Esophagus (tissue), 2 donors: Measurements from ENCODE around the gene NUDT14. TPM values are rescaled to one million over a fixed set of nuclear protein-coding genes. Genes with fewer than 3 reads are reported as not detected.

Experiments
- H3K27ac ChIP-seq, 2 donors: one replicate each; pipeline ENCODE4 v1.5.1; 2013; ENCODE audit warnings: low read depth in 2 of 2, mild to moderate bottlenecking in 2 of 2, inconsistent platforms in 1 of 2, low read length in 1 of 2, moderate library complexity in 1 of 2
- H3K27me3 ChIP-seq, 2 donors: one replicate each; pipeline ENCODE4 v1.6.1; 2013; ENCODE audit warnings: low read length in 2 of 2, control low read depth in 1 of 2, mild to moderate bottlenecking in 1 of 2; ENCODE audit not compliant: insufficient read depth in 2 of 2, control insufficient read depth in 1 of 2
- H3K36me3 ChIP-seq, 2 donors: one replicate each; pipeline ENCODE4 v1.6.1; 2013; ENCODE audit warnings: low read length in 1 of 2; ENCODE audit not compliant: control insufficient read depth in 2 of 2, insufficient read depth in 2 of 2
- H3K4me1 ChIP-seq, 2 donors: one replicate each; pipeline ENCODE4 v1.6.1; 2013; ENCODE audit warnings: low read length in 1 of 2; ENCODE audit not compliant: control insufficient read depth in 2 of 2, insufficient read depth in 2 of 2
- H3K4me3 ChIP-seq, 2 donors: one replicate each; pipeline ENCODE4 v1.5.1; 2013; ENCODE audit warnings: low read length in 2 of 2, mild to moderate bottlenecking in 2 of 2, low read depth in 1 of 2, moderate library complexity in 1 of 2
- H3K9me3 ChIP-seq, 2 donors: one replicate each; pipeline ENCODE4 v1.6.1; 2013; ENCODE audit warnings: mild to moderate bottlenecking in 2 of 2, low read depth in 1 of 2, low read length in 1 of 2, moderate library complexity in 1 of 2; ENCODE audit not compliant: control insufficient read depth in 2 of 2, insufficient read depth in 1 of 2
- WGBS, 2 donors: extraction: QIAGEN DNeasy Blood & Tissue Kit; methylation state at CpG; one replicate each; pipeline ENCODE4 v1.1.7; 2013; 5-methylcytosine and 5-hydroxymethylcytosine counted together
- polyA plus RNA-seq, 2 donors: library from polyadenylated mRNA; stranded (reverse); fragments of 200-250 nt; gene quantifications; one replicate each; pipeline ENCODE4 v1.2.3, GENCODE V29; 2013
- donor health status: healthy with polysubstance abuse.
- donor health status: Bipolar disorder and iron deficiency.

NUDT14 gene
- polyA plus RNA-seq, 2 donors = 16.1 to 25.5 TPM

DNA sequence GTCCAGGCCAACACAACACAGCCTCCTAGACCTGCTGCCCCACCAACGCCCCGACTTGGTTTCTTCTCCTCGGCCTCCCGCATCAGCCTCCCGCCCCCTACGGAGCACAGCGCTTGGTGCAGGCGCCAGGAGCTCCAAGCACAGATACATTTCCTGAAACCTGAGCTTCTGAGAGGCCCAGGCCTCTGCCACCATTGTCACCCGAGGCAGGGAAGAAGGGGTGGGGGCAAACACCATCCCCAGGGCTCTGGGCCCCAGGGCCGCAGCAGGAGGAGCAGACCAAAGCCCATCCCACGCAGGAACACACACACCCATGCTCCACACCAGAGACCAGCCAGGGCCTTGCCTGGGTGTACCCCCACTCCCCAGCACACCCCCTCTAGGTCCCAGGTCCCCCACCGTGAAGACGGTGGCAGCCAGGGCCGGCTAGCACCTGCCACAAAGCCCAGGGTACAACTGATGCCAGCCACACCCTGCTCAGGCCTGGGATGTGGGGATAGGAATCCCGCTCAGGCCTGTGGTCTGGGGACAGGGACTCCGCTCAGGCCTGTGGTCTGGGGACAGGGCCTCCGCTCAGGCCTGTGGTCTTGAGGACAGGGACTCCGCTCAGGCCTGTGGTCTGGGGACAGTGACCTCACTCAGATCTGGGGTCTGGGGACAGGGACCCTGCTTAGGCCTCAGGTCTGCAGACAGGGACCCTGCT lies 17.9 kb downstream of the NUDT14 start:
- Histone ChIP-seq H3K4me1 (peaks cover 12 to 28% of the 10 kb centered on the region in 2 donors), H3K36me3 (no peaks in the 10 kb centered on the region), H3K9me3 (peaks cover 0 to 2% of the 10 kb centered on the region in 2 donors), H3K4me3 (no peak overlapping the region), H3K27me3 (no peaks in the 10 kb centered on the region), H3K27ac (no peak overlapping the region)
- 69 to 72% methylated on average over 18 of the region's 18 CpGs for WGBS, 2 donors

DNA sequence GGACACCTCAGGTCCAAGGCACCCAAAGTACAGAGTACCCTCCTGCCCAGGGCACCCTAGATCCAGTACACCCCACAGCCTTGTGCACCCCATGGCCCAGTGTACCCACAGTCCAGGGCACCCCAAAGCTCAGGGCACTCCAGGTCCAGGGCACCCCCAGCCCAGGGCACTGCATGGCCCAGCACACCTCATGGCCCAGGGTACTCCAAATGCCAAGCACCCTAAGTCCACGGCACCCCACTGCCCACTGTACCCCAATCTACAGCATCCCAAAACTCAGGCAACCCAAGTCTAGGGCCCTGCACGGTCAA lies 18.5 kb downstream of the NUDT14 start:
- WGBS, 2 donors = 84 to 90% methylated on average over 2 of the region's 2 CpGs
- Histone ChIP-seq H3K27me3 (no peaks in the 10 kb centered on the region), H3K27ac (no peak overlapping the region), H3K4me1 (peaks cover 7 to 26% of the 10 kb centered on the region in 2 donors), H3K9me3 (peaks cover 0 to 2% of the 10 kb centered on the region in 2 donors), H3K36me3 (no peaks in the 10 kb centered on the region), H3K4me3 (no peak overlapping the region)

DNA sequence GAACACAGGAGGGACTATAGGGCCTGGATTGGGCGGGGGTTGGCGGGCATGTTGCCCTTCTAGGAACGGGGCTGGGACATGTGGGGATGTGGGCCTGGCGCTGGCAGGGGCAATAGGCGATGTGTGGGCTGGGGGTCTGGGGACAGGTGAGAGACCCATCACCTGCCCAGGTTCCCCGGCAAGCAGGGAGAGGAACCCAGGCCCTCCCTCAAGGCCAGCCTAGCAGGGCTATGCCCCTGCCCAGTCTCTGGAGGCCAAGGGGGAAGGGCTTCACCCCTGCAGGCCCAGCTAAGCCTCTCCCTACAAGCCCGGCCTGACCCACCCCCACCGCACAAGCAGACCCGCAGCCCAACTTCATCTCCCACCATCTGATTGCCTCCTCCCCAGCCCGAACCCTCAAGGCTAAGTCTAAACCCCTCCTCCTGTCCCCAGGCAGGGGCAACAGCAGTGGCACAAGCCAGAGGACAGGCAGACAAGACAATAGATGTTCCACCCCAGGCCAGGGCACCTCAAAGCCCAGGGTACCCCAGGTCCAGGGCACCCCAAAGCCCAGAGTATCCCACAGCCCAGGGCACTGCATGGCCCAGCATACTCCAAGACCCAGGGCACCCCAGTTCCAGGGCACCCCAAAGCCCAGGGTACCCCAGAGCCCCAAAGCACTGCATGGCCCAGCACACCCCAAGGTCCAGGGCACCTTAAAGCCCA lies 19.0 kb downstream of the NUDT14 start:
- Histone ChIP-seq H3K27me3 (no peaks in the 10 kb centered on the region), H3K27ac (no peak overlapping the region), H3K36me3 (no peaks in the 10 kb centered on the region), H3K9me3 (no peaks in the 10 kb centered on the region), H3K4me3 (no peak overlapping the region), H3K4me1 (peaks cover 3 to 22% of the 10 kb centered on the region in 2 donors)
- WGBS, 2 donors = 69% methylated on average over 8 to 10 of the region's 10 CpGs

DNA sequence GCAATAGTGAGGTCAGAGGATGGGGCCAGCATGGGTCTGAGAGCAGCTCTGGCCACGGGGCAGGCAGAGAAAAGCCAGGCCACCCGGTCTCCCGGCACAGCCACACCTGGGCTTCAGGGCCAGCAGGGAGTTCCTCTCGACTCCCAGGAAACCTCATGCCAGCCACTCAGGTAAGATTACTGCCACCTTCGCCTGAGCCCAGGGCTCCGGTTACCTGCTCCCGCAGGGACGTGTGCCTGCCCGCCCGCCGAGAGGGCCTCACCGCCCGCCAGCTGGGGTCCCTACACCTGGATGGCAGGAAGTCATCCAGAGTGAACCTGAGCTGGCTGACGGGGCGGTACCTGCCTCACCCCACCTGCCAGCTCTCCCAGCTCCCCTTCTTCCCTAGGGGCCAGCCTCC lies 19.8 kb downstream of the NUDT14 start:
- H3K27me3 ChIP-seq = no peaks in the 10 kb centered on the region
- no peaks in the 10 kb centered on the region for H3K36me3 ChIP-seq
- no peak overlapping the region for H3K4me3 ChIP-seq
- H3K9me3 ChIP-seq = no peaks in the 10 kb centered on the region
- no peak overlapping the region for H3K27ac ChIP-seq
- H3K4me1 ChIP-seq = peaks cover 0 to 15% of the 10 kb centered on the region in 2 donors
- 43 to 52% methylated on average over 15 of the region's 15 CpGs for WGBS, 2 donors

DNA sequence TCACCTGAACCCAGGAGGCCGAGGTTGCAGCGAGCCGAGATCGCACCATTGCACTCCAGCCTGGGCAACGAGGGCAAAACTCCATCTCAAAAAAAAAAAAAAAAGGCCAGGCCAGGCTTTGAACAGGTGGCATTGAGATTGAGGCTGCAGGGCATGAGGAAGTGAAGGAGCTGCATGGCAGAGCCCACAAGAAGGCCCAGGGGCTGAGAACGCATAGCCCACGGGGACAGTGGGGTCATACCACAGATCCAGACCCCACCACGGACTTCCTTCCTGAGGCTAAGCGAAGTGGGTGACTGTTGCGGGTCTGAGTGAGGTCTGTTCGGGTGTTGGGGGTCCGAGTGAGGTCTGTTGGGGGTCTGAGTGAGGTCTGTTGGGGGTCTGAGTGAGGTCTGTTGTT lies 20.3 kb downstream of the NUDT14 start:
- 74 to 75% methylated on average over 12 of the region's 12 CpGs for WGBS, 2 donors
- H3K36me3 ChIP-seq = no peaks in the 10 kb centered on the region
- H3K4me1 ChIP-seq = peaks cover 0 to 13% of the 10 kb centered on the region in 2 donors
- no peaks in the 10 kb centered on the region for H3K9me3 ChIP-seq
- H3K27me3 ChIP-seq = no peaks in the 10 kb centered on the region
- no peak overlapping the region for H3K27ac ChIP-seq
- H3K4me3 ChIP-seq = no peak overlapping the region

DNA sequence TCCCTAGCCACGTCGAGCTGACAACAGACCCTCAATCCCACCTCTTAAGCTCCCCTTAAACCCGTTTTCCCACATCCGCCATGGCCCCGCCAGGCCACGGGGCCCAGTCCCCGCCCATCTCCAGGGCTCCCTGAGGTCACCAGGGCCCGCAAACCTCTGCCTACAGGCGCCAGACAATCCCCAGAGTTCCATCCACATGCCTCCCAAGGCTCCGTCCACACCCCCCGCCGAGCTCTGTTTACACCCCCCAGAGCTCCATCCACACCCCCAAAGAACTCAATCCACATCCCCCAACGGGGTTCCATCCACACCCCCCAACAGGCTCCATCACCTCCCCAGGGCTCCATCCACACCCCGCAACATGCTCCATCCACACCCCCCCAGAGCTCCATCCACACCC lies 21.8 kb downstream of the NUDT14 start:
- WGBS, 2 donors = 78% methylated on average over 13 to 14 of the region's 14 CpGs

DNA sequence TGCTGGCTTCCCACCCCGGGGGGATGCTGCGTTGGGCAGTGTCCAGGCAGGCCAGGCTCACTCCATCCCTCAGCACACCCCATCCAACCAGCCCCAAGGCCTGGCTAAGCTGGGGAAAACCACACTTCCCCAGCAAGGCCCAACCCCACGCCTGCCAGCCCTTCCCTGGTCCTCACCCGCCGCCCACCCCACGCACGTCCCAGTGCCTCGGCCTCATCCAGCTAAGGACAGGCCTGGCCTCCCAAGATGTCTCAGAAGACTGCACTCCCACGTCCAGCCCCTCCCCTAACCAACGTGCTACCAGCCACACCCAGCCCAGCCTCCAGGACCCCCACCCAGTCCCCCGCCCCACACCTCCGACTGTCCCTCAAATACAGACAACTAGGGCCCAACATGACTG lies 22.3 kb downstream of the NUDT14 start:
- WGBS, 2 donors = 67 to 69% methylated on average over 12 of the region's 12 CpGs
- Histone ChIP-seq H3K9me3 (no peaks in the 10 kb centered on the region), H3K4me3 (no peak overlapping the region), H3K36me3 (no peaks in the 10 kb centered on the region), H3K27ac (no peak overlapping the region), H3K27me3 (no peaks in the 10 kb centered on the region), H3K4me1 (peaks cover 0 to 5% of the 10 kb centered on the region in 2 donors)

More for the DNA sequence above, 21.8 kb downstream of the NUDT14 start:
- H3K36me3 ChIP-seq = no peaks in the 10 kb centered on the region
- no peaks in the 10 kb centered on the region for H3K27me3 ChIP-seq
- H3K27ac ChIP-seq = no peak overlapping the region
- H3K9me3 ChIP-seq = no peaks in the 10 kb centered on the region
- no peak overlapping the region for H3K4me3 ChIP-seq
- peaks cover 0 to 5% of the 10 kb centered on the region in 2 donors for H3K4me1 ChIP-seq

DNA sequence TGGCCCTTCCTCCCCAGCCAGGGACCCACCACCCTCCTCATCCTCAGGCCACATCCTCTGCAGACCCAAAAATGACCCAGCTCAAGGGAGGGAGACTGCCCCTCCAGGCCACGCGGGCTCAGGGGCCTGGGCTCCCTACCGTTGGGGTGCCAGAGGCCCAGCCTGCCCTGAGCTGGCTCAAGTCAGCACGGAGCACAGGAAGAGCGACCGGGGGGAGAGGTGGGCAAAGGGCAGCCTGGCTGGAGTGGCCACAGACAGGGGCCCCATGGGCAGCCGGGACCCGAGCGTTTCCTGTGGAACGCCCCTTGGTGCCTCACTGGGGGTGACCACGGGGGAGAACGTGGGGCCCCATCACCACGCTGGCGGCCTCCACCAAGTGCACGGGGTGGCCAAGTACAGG lies 23.2 kb downstream of the NUDT14 start:
- Histone ChIP-seq H3K27ac (no peak overlapping the region), H3K9me3 (no peaks in the 10 kb centered on the region), H3K4me3 (no peak overlapping the region), H3K36me3 (no peaks in the 10 kb centered on the region), H3K27me3 (no peaks in the 10 kb centered on the region), H3K4me1 (peaks cover 0 to 4% of the 10 kb centered on the region in 2 donors)
- WGBS, 2 donors = 87 to 90% methylated on average over 15 of the region's 15 CpGs

DNA sequence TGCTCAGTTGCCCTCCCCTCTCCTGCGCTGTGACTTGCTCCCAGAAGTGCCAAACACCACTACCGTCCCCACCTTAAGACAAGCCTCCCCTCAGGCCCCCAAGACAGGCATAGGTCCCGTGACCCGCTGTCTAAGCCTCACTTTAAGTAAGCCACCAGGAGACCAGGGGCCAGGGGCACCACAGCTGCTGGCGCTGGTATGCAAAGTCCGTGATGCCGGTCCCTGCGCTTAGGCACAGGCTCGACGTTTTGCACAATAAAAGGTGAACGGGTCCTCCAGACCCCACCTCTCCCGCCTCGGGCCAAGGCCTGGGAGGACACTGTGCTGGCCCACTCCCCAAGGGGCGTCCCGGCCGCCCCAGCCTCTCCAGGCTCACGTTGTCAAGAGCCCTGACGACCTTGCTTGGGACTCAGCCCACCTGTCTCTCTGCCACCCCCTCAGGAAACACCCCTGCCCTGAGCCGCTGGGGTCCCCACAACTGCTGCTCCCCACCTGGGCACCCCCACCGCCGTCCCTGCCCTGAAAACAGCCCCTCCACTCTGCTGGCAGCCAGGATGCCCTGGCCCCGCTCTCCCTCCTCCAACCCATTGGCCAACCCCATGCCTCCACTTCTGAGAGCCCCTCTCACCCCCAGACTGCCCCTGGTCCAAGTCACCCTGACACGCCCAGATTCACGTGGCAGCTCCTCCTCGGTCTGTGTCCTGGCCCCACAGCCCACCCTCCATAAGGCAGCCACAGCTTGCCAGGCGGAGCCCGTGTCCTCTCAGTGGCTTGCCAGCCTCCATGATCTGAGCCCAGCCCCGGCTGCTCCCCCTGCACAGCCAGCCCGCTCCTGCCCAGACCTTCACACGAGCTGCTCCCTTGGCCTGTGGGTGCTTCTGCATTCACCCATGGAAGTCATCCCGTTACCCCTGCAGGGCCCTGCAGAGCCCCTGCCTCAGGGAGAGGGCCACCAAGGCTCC lies 24.4 kb downstream of the NUDT14 start:
- Histone ChIP-seq H3K9me3 (no peaks in the 10 kb centered on the region), H3K27ac (no peak overlapping the region), H3K4me3 (no peak overlapping the region), H3K27me3 (no peaks in the 10 kb centered on the region), H3K36me3 (no peaks in the 10 kb centered on the region), H3K4me1 (peaks cover 0 to 3% of the 10 kb centered on the region in 2 donors)
- 78 to 80% methylated on average over 31 of the region's 31 CpGs for WGBS, 2 donors
